Left cardiac atrium (tissue), 4 donors: ENCODE data around the gene TSPAN9. TPM values are rescaled to one million over a fixed set of nuclear protein-coding genes. Genes with fewer than 3 reads are reported as not detected.
A peak's percentile ranks its signal among the peaks of the same experiment; 100 is the strongest.

ENCODE experiments used
- ATAC-seq, 2 donors: fragments of 200-7000 bp; cut with Tn5 transposase; one replicate each; pipeline ENCODE4 v1.9.1; 2020; ENCODE audit warnings: mild to moderate bottlenecking in 2 of 2, moderate library complexity in 2 of 2
- DNase-seq: peaks from one replicate; pipeline ENCODE4 v3.0.0-alpha.2; 2020
- intact Hi-C, 2 donors: fragments of 100-400 bp; cut with DNase I; formaldehyde crosslinking; loops; one replicate each; pipeline versions ENCODE4 v1.14.1 to v1.15.1; 2022 to 2023
- total RNA-seq, 2 donors: library from RNA; stranded (reverse); fragmentation: NEBNext Ultra II Directional; extraction: Animal tissue kit (Norgen Biotek cat#: 25700); gene quantifications; one replicate each; pipeline ENCODE4 v1.2.1, GENCODE V29; 2021
- donor health status: DM: no; HTN: yes; CAD: no.
- donor health status: DM: no; HTN: yes; CAD: no; lungs with severe emphysema.
- donor health status: DM: yes; HTN: yes; CAD: no.
- donor health status: Dilated cardiomyopathy.

The TSPAN9 gene
- total RNA-seq, 2 donors from 2014 or later, result 125 to 201 TPM

- DNase-seq, result no peak
- ATAC-seq, result no peak
- intact Hi-C loops, result loop anchor here in 1 of 2 donors (10.0 kb wide), 1 partner anchor 122 kb away; no protein-coding TSS in a partner anchor
These were observed 235.9 kb downstream of the TSPAN9 start for GRCh38 chr12:3313066-3313465.

- intact Hi-C loops, result loop anchor here in 1 of 2 donors (10.0 kb wide), 1 partner anchor 121 kb away; no protein-coding TSS in a partner anchor
- no peak for DNase-seq
These were observed 236.8 kb downstream of the TSPAN9 start for GRCh38 chr12:3313675-3314663.

GRCh38 chr12:3315201-3315661 lies 238.1 kb downstream of the TSPAN9 start:
- ATAC-seq (peak; percentile 85 to 92), DNase-seq (peak; percentile 75)
- intact Hi-C loops, result loop anchor here in 1 of 2 donors (10.0 kb wide), 1 partner anchor 120 kb away; no protein-coding TSS in a partner anchor

More at GRCh38 chr12:3313675-3314663, 236.8 kb downstream of the TSPAN9 start:
- ATAC-seq, result peak in 1 of 2 donors; percentile 18

- intact Hi-C loops, result loop anchor here in 1 of 2 donors (10.0 kb wide), 1 partner anchor 118 kb away; no protein-coding TSS in a partner anchor
- DNase-seq, result no peak
- ATAC-seq, result no peak
These were observed 239.7 kb downstream of the TSPAN9 start for GRCh38 chr12:3316776-3317480.

- no peak for DNase-seq
- ATAC-seq, result no peak
- intact Hi-C loops, result loop anchor here in 1 of 2 donors (10.0 kb wide), 1 partner anchor 117 kb away; no protein-coding TSS in a partner anchor
These were observed 240.3 kb downstream of the TSPAN9 start for GRCh38 chr12:3317481-3317815.

GRCh38 chr12:3317841-3318501 lies 240.8 kb downstream of the TSPAN9 start:
- DNase-seq, result no peak
- intact Hi-C loops, result loop anchor here in 1 of 2 donors (10.0 kb wide), 1 partner anchor 117 kb away; no protein-coding TSS in a partner anchor

GRCh38 chr12:3319723-3320492 lies 242.7 kb downstream of the TSPAN9 start:
- intact Hi-C loops, result loop anchor here in 1 of 2 donors (10.0 kb wide), 1 partner anchor 115 kb away; no protein-coding TSS in a partner anchor
- DNase-seq (peak; percentile 17), ATAC-seq (no peak)

More at GRCh38 chr12:3317841-3318501, 240.8 kb downstream of the TSPAN9 start:
- ATAC-seq, result no peak

- DNase-seq, result peak; percentile 12
- ATAC-seq, result peak in 1 of 2 donors; percentile 10
- intact Hi-C loops, result no loop called here
These were observed 243.8 kb downstream of the TSPAN9 start for GRCh38 chr12:3320881-3321509.

- intact Hi-C loops, result no loop called here
- no peak for ATAC-seq
These were observed 244.7 kb downstream of the TSPAN9 start for GRCh38 chr12:3321881-3322280.

GRCh38 chr12:3323002-3323685 lies 246.0 kb downstream of the TSPAN9 start:
- ATAC-seq, result no peak

More at GRCh38 chr12:3321881-3322280, 244.7 kb downstream of the TSPAN9 start:
- DNase-seq, result peak; percentile 2

GRCh38 chr12:3325736-3326135 lies 248.6 kb downstream of the TSPAN9 start:
- DNase-seq (no peak), ATAC-seq (no peak)
- intact Hi-C loops, result no loop called here

More at GRCh38 chr12:3323002-3323685, 246.0 kb downstream of the TSPAN9 start:
- DNase-seq, result peak; percentile 18
- intact Hi-C loops, result no loop called here

- ATAC-seq (no peak), DNase-seq (peak; percentile 10)
- intact Hi-C loops, result no loop called here
These were observed 249.1 kb downstream of the TSPAN9 start for GRCh38 chr12:3326156-3326849.

GRCh38 chr12:3326850-3327780 lies 249.9 kb downstream of the TSPAN9 start:
- ATAC-seq (peak in 1 of 2 donors; percentile 21), DNase-seq (peak; percentile 52)
- intact Hi-C loops, result no loop called here

- intact Hi-C loops, result no loop called here
- no peak for ATAC-seq
These were observed 250.9 kb downstream of the TSPAN9 start for GRCh38 chr12:3328081-3328480.

GRCh38 chr12:3328571-3328970 lies 251.4 kb downstream of the TSPAN9 start:
- intact Hi-C loops, result no loop called here
- ATAC-seq, result no peak
- peak; percentile 8 for DNase-seq

More at GRCh38 chr12:3328081-3328480, 250.9 kb downstream of the TSPAN9 start:
- DNase-seq, result peak; percentile 6
